Measurements from ENCODE around the gene TMEM8B. TPM values are rescaled to one million over a fixed set of nuclear protein-coding genes. Genes with fewer than 3 reads are reported as not detected.

Gene TMEM8B
- total RNA-seq, 1 donor from 2014 or later, result 4.8 TPM

- Mint-ChIP-seq H3K27me3 (ENCODE audit: insufficient read depth, low read depth) (peaks cover 6% of the 10 kb centered on the region), H3K9me3 (no peaks in the 10 kb centered on the region), H3K27ac (no peak overlapping the region), H3K4me1 (peaks cover 17% of the 10 kb centered on the region), H3K4me3 (no peak overlapping the region), H3K36me3 (no peaks in the 10 kb centered on the region)
- H2AFZ ChIP-seq (replicated peaks), result no peak overlapping the region
- no peak overlapping the region for H3K4me3 ChIP-seq
- no peaks in the 10 kb centered on the region for H3K79me2 ChIP-seq (ENCODE audit: low read depth)
- H3K4me2 ChIP-seq, result no peak overlapping the region
- H4K20me1 ChIP-seq (ENCODE audit: low read depth), result no peaks in the 10 kb centered on the region
- no peak overlapping the region for H3K27ac ChIP-seq
- H3K27me3 ChIP-seq, result no peaks in the 10 kb centered on the region
- TF ChIP-seq EZH2 (IDR thresholded peaks at IDR 0.05), result no peak
- no peak for TF ChIP-seq CTCF (IDR thresholded peaks at IDR 0.05)
- no peak for TF ChIP-seq EZH2phosphoT487 (IDR thresholded peaks at IDR 0.05)
- H3K9me3 ChIP-seq (ENCODE audit: low read depth), result no peaks in the 10 kb centered on the region
- no peak for DNase-seq (ENCODE audit: low spot score)
- peaks cover 6% of the 10 kb centered on the region for H3F3A ChIP-seq (ENCODE audit: low read depth)
- peaks cover 8% of the 10 kb centered on the region for H3K4me1 ChIP-seq
- no peak overlapping the region for H3K9ac ChIP-seq
- H3K36me3 ChIP-seq, result no peaks in the 10 kb centered on the region
Observed at GRCh38 chr9:35789541-35789940, 39.5 kb upstream of the TMEM8B start.

- Histone ChIP-seq H2AFZ (replicated peaks) (no peak overlapping the region), H3K9ac (no peak overlapping the region), H3K27me3 (no peaks in the 10 kb centered on the region), H3K4me3 (no peak overlapping the region), H3K4me2 (no peak overlapping the region), H3K9me3 (ENCODE audit: low read depth) (no peaks in the 10 kb centered on the region), H3K27ac (no peak overlapping the region), H3F3A (ENCODE audit: low read depth) (peaks cover 6% of the 10 kb centered on the region), H3K36me3 (no peaks in the 10 kb centered on the region), H3K4me1 (peaks cover 8% of the 10 kb centered on the region), H4K20me1 (ENCODE audit: low read depth) (no peaks in the 10 kb centered on the region), H3K79me2 (ENCODE audit: low read depth) (no peaks in the 10 kb centered on the region)
- Mint-ChIP-seq H3K4me1 (peaks cover 17% of the 10 kb centered on the region), H3K27ac (peak overlapping the region; percentile 88), H3K27me3 (ENCODE audit: insufficient read depth, low read depth) (peaks cover 6% of the 10 kb centered on the region), H3K9me3 (no peaks in the 10 kb centered on the region), H3K36me3 (no peaks in the 10 kb centered on the region), H3K4me3 (no peak overlapping the region)
- no peak for TF ChIP-seq EZH2phosphoT487 (IDR thresholded peaks at IDR 0.05)
- TF ChIP-seq EZH2 (IDR thresholded peaks at IDR 0.05), result no peak
- no peak for TF ChIP-seq CTCF (IDR thresholded peaks at IDR 0.05)
- no peak for DNase-seq (ENCODE audit: low spot score)
Observed at GRCh38 chr9:35790025-35790384, 39.0 kb upstream of the TMEM8B start.

GRCh38 chr9:35790385-35791296 is 38.4 kb upstream of the TMEM8B start:
- H2AFZ ChIP-seq (replicated peaks), result peak overlapping the region; percentile 15
- no peaks in the 10 kb centered on the region for H3K79me2 ChIP-seq (ENCODE audit: low read depth)
- Mint-ChIP-seq H3K9me3 (no peaks in the 10 kb centered on the region), H3K27ac (peak overlapping the region; percentile 90), H3K27me3 (ENCODE audit: insufficient read depth, low read depth) (peaks cover 5% of the 10 kb centered on the region), H3K4me1 (peaks cover 17% of the 10 kb centered on the region), H3K36me3 (no peaks in the 10 kb centered on the region), H3K4me3 (peak overlapping the region; percentile 80)
- DNase-seq (ENCODE audit: low spot score), result peak; percentile 87
- H3K27me3 ChIP-seq, result no peaks in the 10 kb centered on the region
- peaks cover 6% of the 10 kb centered on the region for H3F3A ChIP-seq (ENCODE audit: low read depth)
- H3K9ac ChIP-seq, result no peak overlapping the region
- no peak overlapping the region for H3K27ac ChIP-seq
- no peaks in the 10 kb centered on the region for H4K20me1 ChIP-seq (ENCODE audit: low read depth)
- H3K36me3 ChIP-seq, result no peaks in the 10 kb centered on the region
- no peaks in the 10 kb centered on the region for H3K9me3 ChIP-seq (ENCODE audit: low read depth)
- TF ChIP-seq EZH2phosphoT487 (IDR thresholded peaks at IDR 0.05), result no peak
- peak; percentile 89 for TF ChIP-seq CTCF (IDR thresholded peaks at IDR 0.05)
- TF ChIP-seq EZH2 (IDR thresholded peaks at IDR 0.05), result no peak
- H3K4me3 ChIP-seq, result peak overlapping the region; percentile 51
- peaks cover 8% of the 10 kb centered on the region for H3K4me1 ChIP-seq
- peak overlapping the region; percentile 86 for H3K4me2 ChIP-seq
